PFSK-1 (cell line): Measurements from ENCODE around the gene GSTP1.

Experiments
- FOXP2 ChIP-seq: optimal IDR thresholded peaks from 2 replicates; pipeline ENCODE3; 2011; ENCODE audit warnings: borderline replicate concordance, control low read depth, inconsistent platforms; ENCODE audit not compliant: insufficient read depth; ENCODE audit errors: extremely low read length, extremely low read depth
- POLR2AphosphoS5 ChIP-seq: IDR thresholded peaks from 2 replicates; pipeline ENCODE4 v1.6.1; 2012; ENCODE audit warnings: low read depth, mild to moderate bottlenecking, control low read depth, low read length, moderate library complexity
- REST ChIP-seq, 2 experiments: IDR thresholded peaks; 2 replicates each; pipeline versions ENCODE4 v1.6.1 to v1.8.0; 2011 to 2012; ENCODE audit warnings: low read depth in 2 of 2, low read length in 2 of 2, control low read depth in 1 of 2, inconsistent platforms in 1 of 2, mild to moderate bottlenecking in 1 of 2, moderate library complexity in 1 of 2; ENCODE audit not compliant: insufficient read depth in 1 of 2
- SIN3A ChIP-seq: IDR thresholded peaks from 2 replicates; pipeline ENCODE4 v1.6.1; 2012; ENCODE audit warnings: mild to moderate bottlenecking, low read length, moderate library complexity, borderline replicate concordance; ENCODE audit not compliant: insufficient read depth
- TAF1 ChIP-seq: IDR thresholded peaks from 2 replicates; pipeline ENCODE4 v1.6.1; 2012; ENCODE audit warnings: low read length, control low read depth, borderline replicate concordance; ENCODE audit not compliant: insufficient read depth

GSTP1 gene

GRCh38 chr11:67538823-67539505 lies 44.6 kb upstream of the GSTP1 start:
- TF ChIP-seq SIN3A (no peak), POLR2AphosphoS5 (no peak), FOXP2 (no peak), REST (IDR thresholded peaks at IDR 0.05; ENCODE audit: insufficient read depth in 1 of 2, low read depth in 2 of 2, low read length in 2 of 2) (no peak), TAF1 (no peak)

GRCh38 chr11:67539550-67539949 lies 44.1 kb upstream of the GSTP1 start:
- TF ChIP-seq FOXP2 (no peak), TAF1 (no peak), REST (IDR thresholded peaks at IDR 0.05; ENCODE audit: insufficient read depth in 1 of 2, low read depth in 2 of 2, low read length in 2 of 2) (no peak), POLR2AphosphoS5 (no peak), SIN3A (no peak)

- TF ChIP-seq POLR2AphosphoS5 (no peak), FOXP2 (no peak), TAF1 (no peak), REST (IDR thresholded peaks at IDR 0.05; ENCODE audit: insufficient read depth in 1 of 2, low read depth in 2 of 2, low read length in 2 of 2) (no peak), SIN3A (no peak)
These were observed 42.4 kb upstream of the GSTP1 start for GRCh38 chr11:67541198-67541597.

- no peak for TF ChIP-seq POLR2AphosphoS5
- TF ChIP-seq FOXP2 = no peak
- TF ChIP-seq TAF1 = no peak
- TF ChIP-seq SIN3A = no peak
These were observed 41.4 kb upstream of the GSTP1 start for GRCh38 chr11:67542169-67542568.

GRCh38 chr11:67542971-67543370 lies 40.6 kb upstream of the GSTP1 start:
- no peak for TF ChIP-seq POLR2AphosphoS5
- TF ChIP-seq FOXP2 = no peak
- TF ChIP-seq TAF1 = no peak
- no peak for TF ChIP-seq SIN3A
- no peak for TF ChIP-seq REST (IDR thresholded peaks at IDR 0.05; ENCODE audit: insufficient read depth in 1 of 2, low read depth in 2 of 2, low read length in 2 of 2)
